ENCODE measurements around the gene DSCAM. TPM values are rescaled to one million over a fixed set of nuclear protein-coding genes. Genes with fewer than 3 reads are reported as not detected.

DSCAM gene
- total and polyA plus RNA-seq, 2 donors (not counting 1 experiment from before 2014, with no cell fraction given): not detected

DNA sequence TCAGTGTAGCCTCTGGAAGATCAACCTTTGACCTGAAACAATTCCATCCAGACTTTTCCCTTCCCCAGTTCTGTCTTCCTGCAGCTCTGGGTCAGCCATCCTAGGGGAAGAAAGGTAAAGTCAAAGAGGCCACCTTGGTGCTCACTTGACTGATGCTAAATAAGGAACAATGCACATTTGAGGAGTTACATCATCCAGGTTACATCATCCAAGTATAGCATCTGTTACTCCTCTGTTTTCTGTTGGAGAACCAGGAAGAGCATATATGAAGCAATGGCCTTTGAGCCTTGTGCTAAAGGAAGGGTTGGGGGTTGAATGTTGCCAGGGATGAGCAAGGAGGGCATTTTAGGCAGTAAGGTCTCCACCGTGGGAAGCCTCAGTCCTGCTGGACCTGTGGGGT is 3.1 kb upstream of the DSCAM start:
- Histone ChIP-seq H3K9ac (ENCODE audit: low read length) (no peak overlapping the region), H3K4me3 (ENCODE audit: control extremely low read depth in 1 of 5, extremely low read depth in 1 of 5, insufficient read depth in 1 of 5, low read depth in 2 of 5, low read length in 4 of 5) (no peak overlapping the region), H3K27me3 (replicated peaks in 1 of 4; ENCODE audit: control extremely low read depth in 1 of 4, control insufficient read depth in 3 of 4, insufficient read depth in 4 of 4, low read length in 3 of 4) (peaks cover 0 to 16% (median 2%) of the 10 kb centered on the region in 4 experiments), H3K36me3 (replicated peaks in 1 of 2; ENCODE audit: control extremely low read depth in 1 of 2, control insufficient read depth in 1 of 2, extremely low read depth in 1 of 2, insufficient read depth in 2 of 2, low read length in 1 of 2) (no peaks in the 10 kb centered on the region), H3K4me2 (replicated peaks; ENCODE audit: low read depth, low read length, poor library complexity, severe bottlenecking) (no peak overlapping the region), H3K9me3 (ENCODE audit: control extremely low read depth in 1 of 3, control insufficient read depth in 2 of 3, insufficient read depth in 1 of 3, low read length in 2 of 3) (peaks cover 0 to 17% (median 0%) of the 10 kb centered on the region in 3 donors), H4K20me1 (ENCODE audit: control insufficient read depth, insufficient read depth, low read length, poor library complexity, severe bottlenecking) (no peaks in the 10 kb centered on the region), H3K79me2 (ENCODE audit: control insufficient read depth, insufficient read depth, low read length) (no peaks in the 10 kb centered on the region), H3K27ac (ENCODE audit: low read length in 2 of 2) (no peak overlapping the region), H2AFZ (ENCODE audit: insufficient read depth, low read depth, low read length, poor library complexity, severe bottlenecking) (no peak overlapping the region), H3K4me1 (ENCODE audit: control insufficient read depth in 2 of 2, insufficient read depth in 2 of 2, low read length in 2 of 2) (no peaks in the 10 kb centered on the region)
- ChIA-PET CTCF (no interaction called here), POLR2A (no interaction called here)
- intact Hi-C loops (cut with micrococcal nuclease): no loop called here
- ATAC-seq (ENCODE audit: low read depth): no peak
- H3K27me3 Mint-ChIP-seq: peaks cover 22% of the 10 kb centered on the region
- H3K27ac Mint-ChIP-seq: no peak overlapping the region
- H3K4me3 Mint-ChIP-seq: no peak overlapping the region
- H3K9me3 Mint-ChIP-seq (ENCODE audit: insufficient read depth): no peaks in the 10 kb centered on the region
- DNase-seq: no peak
- TF ChIP-seq EZH2 (IDR thresholded peaks at IDR 0.05; ENCODE audit: borderline replicate concordance, insufficient read depth, low read depth, low read length, poor library complexity, severe bottlenecking): no peak
- TF ChIP-seq, protein P1, sequence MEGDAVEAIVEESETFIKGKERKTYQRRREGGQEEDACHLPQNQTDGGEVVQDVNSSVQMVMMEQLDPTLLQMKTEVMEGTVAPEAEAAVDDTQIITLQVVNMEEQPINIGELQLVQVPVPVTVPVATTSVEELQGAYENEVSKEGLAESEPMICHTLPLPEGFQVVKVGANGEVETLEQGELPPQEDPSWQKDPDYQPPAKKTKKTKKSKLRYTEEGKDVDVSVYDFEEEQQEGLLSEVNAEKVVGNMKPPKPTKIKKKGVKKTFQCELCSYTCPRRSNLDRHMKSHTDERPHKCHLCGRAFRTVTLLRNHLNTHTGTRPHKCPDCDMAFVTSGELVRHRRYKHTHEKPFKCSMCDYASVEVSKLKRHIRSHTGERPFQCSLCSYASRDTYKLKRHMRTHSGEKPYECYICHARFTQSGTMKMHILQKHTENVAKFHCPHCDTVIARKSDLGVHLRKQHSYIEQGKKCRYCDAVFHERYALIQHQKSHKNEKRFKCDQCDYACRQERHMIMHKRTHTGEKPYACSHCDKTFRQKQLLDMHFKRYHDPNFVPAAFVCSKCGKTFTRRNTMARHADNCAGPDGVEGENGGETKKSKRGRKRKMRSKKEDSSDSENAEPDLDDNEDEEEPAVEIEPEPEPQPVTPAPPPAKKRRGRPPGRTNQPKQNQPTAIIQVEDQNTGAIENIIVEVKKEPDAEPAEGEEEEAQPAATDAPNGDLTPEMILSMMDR (IDR thresholded peaks at IDR 0.05): no peak
- WGBS (ENCODE audit: insufficient coverage): 90% methylated on average over 1 of the region's 1 CpG
- H3K4me1 Mint-ChIP-seq: no peaks in the 10 kb centered on the region

DNA sequence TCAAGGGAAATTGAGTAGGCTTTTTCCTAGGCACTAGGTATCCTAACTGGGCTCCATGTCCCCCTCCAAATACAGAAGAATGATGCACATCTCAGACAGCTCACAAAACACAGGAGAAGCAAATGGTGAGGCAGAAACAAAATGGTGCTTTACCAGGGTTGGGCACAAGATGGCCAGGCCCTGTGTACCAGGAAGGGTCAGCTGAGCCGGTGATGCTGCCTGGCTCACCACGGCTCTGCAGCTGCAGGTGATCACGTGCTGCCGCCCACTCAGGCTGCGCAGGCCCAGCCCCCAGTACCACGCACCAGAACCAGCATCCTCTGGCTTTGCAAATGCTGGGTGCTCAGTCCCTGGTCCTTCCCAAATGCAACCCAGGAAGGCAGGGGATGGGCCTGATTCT is 993 bp upstream of the DSCAM start:
- CTCF ChIA-PET: no interaction called here

More for the DNA sequence above, 993 bp upstream of the DSCAM start:
- Mint-ChIP-seq H3K9me3 (ENCODE audit: insufficient read depth) (no peaks in the 10 kb centered on the region), H3K27me3 (peaks cover 22% of the 10 kb centered on the region), H3K27ac (no peak overlapping the region), H3K4me3 (no peak overlapping the region), H3K4me1 (no peaks in the 10 kb centered on the region)
- POLR2A ChIA-PET: no interaction called here
- H3K27ac ChIP-seq (ENCODE audit: low read length in 2 of 2): no peak overlapping the region
- no peaks in the 10 kb centered on the region for H3K4me1 ChIP-seq (ENCODE audit: control insufficient read depth in 2 of 2, insufficient read depth in 2 of 2, low read length in 2 of 2)
- H2AFZ ChIP-seq (ENCODE audit: insufficient read depth, low read depth, low read length, poor library complexity, severe bottlenecking): no peak overlapping the region
- no peak overlapping the region for H3K9ac ChIP-seq (ENCODE audit: low read length)
- DNase-seq (no peak), ATAC-seq (ENCODE audit: low read depth) (no peak)
- TF ChIP-seq EZH2 (IDR thresholded peaks at IDR 0.05; ENCODE audit: borderline replicate concordance, insufficient read depth, low read depth, low read length, poor library complexity, severe bottlenecking): no peak
- TF ChIP-seq, protein P1 (IDR thresholded peaks at IDR 0.05): no peak
- whole genome bisulfite sequencing (ENCODE audit: insufficient coverage): 93% methylated on average over 6 of the region's 6 CpGs
- intact Hi-C loops (cut with micrococcal nuclease): no loop called here
- H3K79me2 ChIP-seq (ENCODE audit: control insufficient read depth, insufficient read depth, low read length): no peaks in the 10 kb centered on the region
- peaks cover 0 to 10% (median 0%) of the 10 kb centered on the region in 3 donors for H3K9me3 ChIP-seq (ENCODE audit: control extremely low read depth in 1 of 3, control insufficient read depth in 2 of 3, insufficient read depth in 1 of 3, low read length in 2 of 3)
- H3K27me3 ChIP-seq (replicated peaks in 1 of 4; ENCODE audit: control extremely low read depth in 1 of 4, control insufficient read depth in 3 of 4, insufficient read depth in 4 of 4, low read length in 3 of 4): peaks cover 0 to 19% (median 4%) of the 10 kb centered on the region in 4 experiments
- H4K20me1 ChIP-seq (ENCODE audit: control insufficient read depth, insufficient read depth, low read length, poor library complexity, severe bottlenecking): no peaks in the 10 kb centered on the region
- H3K4me2 ChIP-seq (replicated peaks; ENCODE audit: low read depth, low read length, poor library complexity, severe bottlenecking): no peak overlapping the region
- H3K36me3 ChIP-seq (replicated peaks in 1 of 2; ENCODE audit: control extremely low read depth in 1 of 2, control insufficient read depth in 1 of 2, extremely low read depth in 1 of 2, insufficient read depth in 2 of 2, low read length in 1 of 2): no peaks in the 10 kb centered on the region
- no peak overlapping the region for H3K4me3 ChIP-seq (ENCODE audit: control extremely low read depth in 1 of 5, extremely low read depth in 1 of 5, insufficient read depth in 1 of 5, low read depth in 2 of 5, low read length in 4 of 5)
